Upper lobe of left lung (tissue), 6 donors: Measurements from ENCODE around the gene NCR2. TPM values are rescaled to one million over a fixed set of nuclear protein-coding genes. Genes with fewer than 3 reads are reported as not detected.
A peak's percentile ranks its signal among the peaks of the same experiment; 100 is the strongest.

ENCODE experiments used
- ATAC-seq, 2 donors: fragments of 200-7000 bp; cut with Tn5 transposase; one replicate each; pipeline ENCODE4 v1.9.1; 2022; ENCODE audit warnings: mild to moderate bottlenecking in 2 of 2, moderate library complexity in 2 of 2; ENCODE audit not compliant: low FRiP score in 2 of 2
- DNase-seq, 2 donors: peaks; one replicate each; pipeline ENCODE4 v3.0.0-alpha.2; 2019 to 2020
- H3K27ac ChIP-seq, 4 donors: fragments of 200-600 bp; sonication (generic); one replicate each; pipeline ENCODE4 v1.5.1; 2016 to 2019
- H3K27me3 ChIP-seq, 4 donors: fragments of 200-600 bp; sonication (generic); one replicate each; pipeline ENCODE4 v1.5.1; 2017 to 2019
- H3K36me3 ChIP-seq, 4 donors: fragments of 200-600 bp; sonication (generic); one replicate each; pipeline ENCODE4 v1.5.1; 2016 to 2019
- H3K4me1 ChIP-seq, 4 donors: fragments of 200-600 bp; sonication (generic); one replicate each; pipeline ENCODE4 v1.5.1; 2018 to 2019
- H3K4me3 ChIP-seq, 4 donors: fragments of 200-600 bp; sonication (generic); one replicate each; pipeline ENCODE4 v1.5.1; 2017 to 2019; ENCODE audit warnings: mild to moderate bottlenecking in 2 of 4, moderate library complexity in 1 of 4
- H3K9me3 ChIP-seq, 4 donors: fragments of 200-600 bp; sonication (generic); one replicate each; pipeline ENCODE4 v1.5.1; 2018 to 2019
- EP300 ChIP-seq, 4 donors: sonication (generic); formaldehyde crosslinking; IDR thresholded peaks; one replicate each; pipeline ENCODE4 v1.5.1; 2017; ENCODE audit warnings: antibody characterized with exemption in 4 of 4, control low read depth in 2 of 4
- POLR2A ChIP-seq, 4 donors: fragments of 450-650 bp; IDR thresholded peaks; one replicate each; pipeline ENCODE4 v1.5.1; 2016 to 2017; ENCODE audit warnings: antibody characterized with exemption in 4 of 4, mild to moderate bottlenecking in 2 of 4
- POLR2AphosphoS5 ChIP-seq, 2 donors: sonication (generic); formaldehyde crosslinking; IDR thresholded peaks; one replicate each; pipeline ENCODE4 v1.5.1; 2017; ENCODE audit warnings: antibody characterized with exemption in 2 of 2
- WGBS, 2 donors: methylation state at CpG; one replicate each; pipeline ENCODE4 v1.1.5; 2017 to 2018; 5-methylcytosine and 5-hydroxymethylcytosine counted together
- total RNA-seq, 6 donors: library from RNA; depleted of rRNA in 4 of 6; stranded (reverse); fragments of >200 nt in 4 of 6; gene quantifications; one replicate each; pipeline versions ENCODE4 v1.1.0 to v1.2.1, GENCODE V29; 2016 to 2021
- TF ChIP-seq, protein P1 (sequence below), 6 experiments: fragments of 450-650 bp in 4 of 6; fragments of 200-600 bp in 2 of 6; sonication (generic) in 2 of 6; IDR thresholded peaks; one replicate each; pipeline ENCODE4 v1.5.1; 2016 to 2019; ENCODE audit warnings: antibody characterized with exemption in 6 of 6
- donor health status: DM: no; HTN: no; CAD: no; lungs with moderate emphysema.
- donor health status: DM: no; HTN: yes; CAD: no; lungs with severe emphysema.

Gene NCR2
- total RNA-seq, 6 donors from 2014 or later: not detected

DNA sequence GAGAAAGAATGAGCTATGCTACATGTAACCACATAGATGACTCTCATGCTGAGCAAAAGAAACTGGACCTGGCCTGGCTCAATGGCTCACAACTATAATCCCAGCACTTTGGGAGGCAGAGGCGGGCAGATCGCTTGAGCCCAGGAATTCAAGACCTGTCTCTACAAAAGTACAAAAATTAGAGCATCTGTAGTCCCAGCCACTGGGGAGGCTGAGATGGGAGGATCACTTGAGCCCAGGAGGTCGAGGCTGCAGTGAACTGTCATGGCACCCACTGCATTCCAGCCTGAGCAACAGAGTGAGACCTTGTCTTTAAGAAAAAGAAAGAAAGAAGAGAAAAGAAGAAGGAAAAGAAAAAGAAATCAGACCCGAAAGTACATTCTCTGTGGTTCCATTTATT lies 41.7 kb downstream of the NCR2 start:
- no peak for ATAC-seq
- Histone ChIP-seq H3K27ac (no peak overlapping the region), H3K27me3 (peaks cover 0 to 45% (median 29%) of the 10 kb centered on the region in 4 donors), H3K36me3 (no peaks in the 10 kb centered on the region), H3K9me3 (no peaks in the 10 kb centered on the region), H3K4me3 (no peak overlapping the region), H3K4me1 (peaks cover 24 to 37% (median 28%) of the 10 kb centered on the region in 4 donors)
- TF ChIP-seq EP300 (IDR thresholded peaks at IDR 0.05) (no peak), POLR2A (IDR thresholded peaks at IDR 0.05) (no peak), POLR2AphosphoS5 (IDR thresholded peaks at IDR 0.05) (no peak)
- TF ChIP-seq, protein P1, sequence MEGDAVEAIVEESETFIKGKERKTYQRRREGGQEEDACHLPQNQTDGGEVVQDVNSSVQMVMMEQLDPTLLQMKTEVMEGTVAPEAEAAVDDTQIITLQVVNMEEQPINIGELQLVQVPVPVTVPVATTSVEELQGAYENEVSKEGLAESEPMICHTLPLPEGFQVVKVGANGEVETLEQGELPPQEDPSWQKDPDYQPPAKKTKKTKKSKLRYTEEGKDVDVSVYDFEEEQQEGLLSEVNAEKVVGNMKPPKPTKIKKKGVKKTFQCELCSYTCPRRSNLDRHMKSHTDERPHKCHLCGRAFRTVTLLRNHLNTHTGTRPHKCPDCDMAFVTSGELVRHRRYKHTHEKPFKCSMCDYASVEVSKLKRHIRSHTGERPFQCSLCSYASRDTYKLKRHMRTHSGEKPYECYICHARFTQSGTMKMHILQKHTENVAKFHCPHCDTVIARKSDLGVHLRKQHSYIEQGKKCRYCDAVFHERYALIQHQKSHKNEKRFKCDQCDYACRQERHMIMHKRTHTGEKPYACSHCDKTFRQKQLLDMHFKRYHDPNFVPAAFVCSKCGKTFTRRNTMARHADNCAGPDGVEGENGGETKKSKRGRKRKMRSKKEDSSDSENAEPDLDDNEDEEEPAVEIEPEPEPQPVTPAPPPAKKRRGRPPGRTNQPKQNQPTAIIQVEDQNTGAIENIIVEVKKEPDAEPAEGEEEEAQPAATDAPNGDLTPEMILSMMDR (IDR thresholded peaks at IDR 0.05): no peak
- 82 to 85% methylated on average over 4 of the region's 4 CpGs for WGBS, 2 donors
- DNase-seq: no peak

DNA sequence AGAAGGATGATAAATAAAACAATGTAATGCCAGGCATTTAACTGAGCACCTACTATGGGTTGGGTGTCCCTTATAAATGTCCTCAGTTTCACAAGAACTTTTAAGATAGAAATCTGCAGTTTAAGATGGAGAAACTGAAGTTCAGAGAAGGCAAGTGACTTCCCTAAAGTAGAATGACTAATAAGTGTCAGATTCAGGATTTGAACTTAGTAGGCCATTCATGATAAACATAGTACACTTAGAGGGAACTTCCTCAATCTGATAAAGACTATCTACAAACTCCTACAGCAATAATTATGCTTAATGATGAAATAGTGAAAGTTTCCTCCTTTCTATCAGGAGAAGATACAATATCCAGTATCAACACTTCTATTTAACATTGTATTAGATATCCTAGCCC lies 43.9 kb downstream of the NCR2 start:
- H3K9me3 ChIP-seq: no peaks in the 10 kb centered on the region
- no peak for DNase-seq
- H3K27me3 ChIP-seq: peaks cover 0 to 22% (median 8%) of the 10 kb centered on the region in 4 donors
- no peaks in the 10 kb centered on the region for H3K36me3 ChIP-seq
- H3K4me3 ChIP-seq: no peak overlapping the region
- no peak overlapping the region for H3K27ac ChIP-seq
- TF ChIP-seq POLR2A (IDR thresholded peaks at IDR 0.05) (no peak), EP300 (IDR thresholded peaks at IDR 0.05) (no peak), POLR2AphosphoS5 (IDR thresholded peaks at IDR 0.05) (no peak)
- TF ChIP-seq, protein P1 (IDR thresholded peaks at IDR 0.05): no peak
- H3K4me1 ChIP-seq: peaks cover 2 to 14% (median 7%) of the 10 kb centered on the region in 4 donors
- ATAC-seq: no peak

DNA sequence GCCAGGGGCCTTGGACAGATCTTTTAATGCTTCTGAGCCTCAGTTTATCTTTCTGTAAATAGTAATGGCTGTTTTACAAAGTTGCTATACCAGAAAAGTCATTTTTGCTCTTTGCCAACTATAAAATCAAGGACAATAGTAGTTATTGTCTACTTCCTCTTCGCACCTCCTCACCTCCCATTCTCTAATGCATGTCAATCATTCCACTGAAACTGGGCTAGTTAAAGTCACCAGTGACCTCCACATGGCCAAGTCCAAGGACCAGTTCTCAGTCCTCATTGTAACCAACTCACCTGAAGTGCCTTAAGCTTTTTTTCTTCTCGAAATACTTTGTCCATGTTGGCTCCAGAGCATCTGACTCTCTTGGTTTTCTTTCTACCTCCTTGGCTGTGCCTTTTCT lies 51.2 kb downstream of the NCR2 start:
- no peaks in the 10 kb centered on the region for H3K36me3 ChIP-seq
- no peak overlapping the region for H3K27ac ChIP-seq
- TF ChIP-seq POLR2A (IDR thresholded peaks at IDR 0.05) (no peak), EP300 (IDR thresholded peaks at IDR 0.05) (no peak), POLR2AphosphoS5 (IDR thresholded peaks at IDR 0.05) (no peak)
- TF ChIP-seq, protein P1 (IDR thresholded peaks at IDR 0.05): no peak
- DNase-seq: no peak
- no peak for ATAC-seq
- H3K9me3 ChIP-seq: no peaks in the 10 kb centered on the region
- H3K4me1 ChIP-seq: no peaks in the 10 kb centered on the region
- no peak overlapping the region for H3K4me3 ChIP-seq
- WGBS, 2 donors: 72 to 76% methylated on average over 2 of the region's 2 CpGs
- no peaks in the 10 kb centered on the region for H3K27me3 ChIP-seq

DNA sequence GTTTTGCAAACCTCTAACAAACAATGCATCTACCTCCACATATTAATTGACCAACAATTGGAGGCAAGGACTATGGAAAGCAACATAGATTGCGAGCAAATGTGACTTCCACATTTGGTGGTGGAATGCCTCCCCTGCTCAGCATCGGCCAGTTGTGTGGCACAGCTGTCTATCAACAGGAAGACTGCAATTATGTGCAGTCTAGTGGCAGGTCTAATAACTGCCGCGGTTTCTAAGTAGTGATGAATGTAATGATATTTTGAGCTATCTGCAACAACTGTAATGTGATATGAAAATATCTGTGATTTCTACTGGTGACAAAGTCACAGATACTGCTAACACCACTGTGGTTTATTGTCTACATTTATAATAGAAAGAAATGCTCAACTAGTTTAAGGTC lies 56.8 kb downstream of the NCR2 start:
- ATAC-seq (no peak), DNase-seq (no peak)
- Histone ChIP-seq H3K27me3 (no peaks in the 10 kb centered on the region), H3K4me1 (no peaks in the 10 kb centered on the region), H3K27ac (no peak overlapping the region), H3K36me3 (no peaks in the 10 kb centered on the region), H3K4me3 (no peak overlapping the region), H3K9me3 (peaks cover 0 to 15% (median 11%) of the 10 kb centered on the region in 4 donors)
- TF ChIP-seq EP300 (IDR thresholded peaks at IDR 0.05) (no peak), POLR2AphosphoS5 (IDR thresholded peaks at IDR 0.05) (no peak), POLR2A (IDR thresholded peaks at IDR 0.05) (no peak)
- TF ChIP-seq, protein P1 (IDR thresholded peaks at IDR 0.05): no peak
- WGBS, 2 donors: 58 to 77% methylated on average over 4 of the region's 4 CpGs

DNA sequence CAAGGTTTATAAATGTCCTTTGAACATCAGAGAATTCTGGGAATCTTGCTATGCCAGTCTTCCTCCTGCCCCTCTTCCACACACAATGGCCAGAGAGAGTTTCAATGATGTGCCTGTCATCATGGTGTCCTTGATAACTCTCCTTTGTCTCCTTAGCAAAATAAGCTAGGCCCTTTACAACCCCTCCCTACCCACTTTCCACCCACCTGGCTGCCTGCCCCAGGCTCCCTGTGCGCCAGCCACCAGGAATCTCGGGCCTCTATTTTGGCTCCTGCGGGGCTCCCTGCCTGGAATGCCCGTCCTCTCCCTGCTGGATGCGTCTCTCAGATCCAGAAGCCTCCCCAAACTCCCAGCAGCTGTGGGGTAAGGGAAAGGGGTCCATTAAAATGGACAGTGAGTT lies 60.9 kb downstream of the NCR2 start:
- peaks cover 0 to 15% (median 11%) of the 10 kb centered on the region in 4 donors for H3K9me3 ChIP-seq
- H3K27ac ChIP-seq: no peak overlapping the region
- DNase-seq (peak in 1 of 2 donors; percentile 29), ATAC-seq (no peak)
- H3K4me3 ChIP-seq: no peak overlapping the region
- TF ChIP-seq POLR2AphosphoS5 (IDR thresholded peaks at IDR 0.05): no peak
- TF ChIP-seq, protein P1 (IDR thresholded peaks at IDR 0.05): no peak
- no peak for TF ChIP-seq POLR2A (IDR thresholded peaks at IDR 0.05)
- no peak for TF ChIP-seq EP300 (IDR thresholded peaks at IDR 0.05)
- H3K27me3 ChIP-seq: no peaks in the 10 kb centered on the region
- H3K4me1 ChIP-seq: no peaks in the 10 kb centered on the region
- H3K36me3 ChIP-seq: no peaks in the 10 kb centered on the region
- 63 to 78% methylated on average over 5 of the region's 5 CpGs for WGBS, 2 donors
